HG03060 (cell line): ENCODE measurements around the gene PIEZO2.
A peak's percentile ranks its signal among the peaks of the same experiment; 100 is the strongest.
"Not testable (repeated sequence)": the region's sequence is repeated elsewhere in the genome, so short reads cannot be mapped to it uniquely, and the experiment has no call there.

Experiments
- ATAC-seq: cut with Tn5 transposase; IDR thresholded peaks from one replicate; pipeline ENCODE4 v1.9.1; 2021; ENCODE audit warnings: low read depth, moderate number of reproducible peaks; ENCODE audit not compliant: unreplicated experiment

PIEZO2 gene

GRCh38 chr18:10669441-10670100 lies 479.8 kb downstream of the PIEZO2 start:
- no peak for ATAC-seq

- ATAC-seq = no peak
These were observed 485.6 kb downstream of the PIEZO2 start for GRCh38 chr18:10663750-10664149.

DNA sequence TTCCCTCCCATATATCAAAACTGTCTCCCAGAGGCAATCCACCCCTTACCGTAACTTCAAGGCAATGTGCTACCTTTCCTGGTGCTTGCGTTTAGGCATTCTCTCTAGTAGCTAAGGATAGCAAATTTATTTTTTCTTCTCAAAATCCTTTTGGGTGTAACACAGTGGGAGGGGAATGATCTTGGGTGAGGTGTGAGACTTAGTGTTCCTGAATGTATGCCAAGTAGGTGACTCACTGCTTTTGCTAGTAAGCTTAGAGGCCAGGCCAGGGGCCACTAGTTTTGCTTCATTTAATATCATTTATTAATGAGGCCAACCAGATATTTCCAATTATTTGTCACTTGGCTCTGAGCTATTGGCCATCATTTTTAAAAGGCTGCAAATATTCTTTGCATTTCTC lies 488.1 kb downstream of the PIEZO2 start:
- no peak for ATAC-seq

GRCh38 chr18:10660179-10660884 lies 489.0 kb downstream of the PIEZO2 start:
- ATAC-seq = no peak

- no peak for ATAC-seq
These were observed 489.8 kb downstream of the PIEZO2 start for GRCh38 chr18:10659594-10659993.

GRCh38 chr18:10659000-10659399 lies 490.4 kb downstream of the PIEZO2 start:
- no peak for ATAC-seq

DNA sequence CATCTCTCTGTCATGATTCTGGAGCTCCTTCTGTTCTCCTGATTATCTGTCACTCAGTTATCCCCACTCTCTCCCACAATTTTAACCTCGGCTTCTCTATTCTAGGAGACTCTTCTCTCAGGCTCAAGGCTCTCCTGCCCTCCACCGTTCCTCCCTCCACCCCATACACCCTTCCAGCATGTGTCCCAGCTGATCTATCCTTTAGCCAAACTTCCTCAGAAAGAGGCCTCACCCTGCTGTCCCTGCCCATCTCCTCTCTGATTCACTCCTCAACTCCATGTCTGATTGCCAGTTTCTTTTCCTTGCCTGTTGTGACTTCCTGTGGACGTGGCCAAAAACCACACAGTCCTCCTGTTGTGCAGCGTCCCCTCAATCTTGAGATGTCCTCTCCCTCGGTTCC lies 505.4 kb downstream of the PIEZO2 start:
- ATAC-seq = not testable (repeated sequence)

- ATAC-seq = not testable (repeated sequence)
These were observed 506.3 kb downstream of the PIEZO2 start for GRCh38 chr18:10642915-10643524.

DNA sequence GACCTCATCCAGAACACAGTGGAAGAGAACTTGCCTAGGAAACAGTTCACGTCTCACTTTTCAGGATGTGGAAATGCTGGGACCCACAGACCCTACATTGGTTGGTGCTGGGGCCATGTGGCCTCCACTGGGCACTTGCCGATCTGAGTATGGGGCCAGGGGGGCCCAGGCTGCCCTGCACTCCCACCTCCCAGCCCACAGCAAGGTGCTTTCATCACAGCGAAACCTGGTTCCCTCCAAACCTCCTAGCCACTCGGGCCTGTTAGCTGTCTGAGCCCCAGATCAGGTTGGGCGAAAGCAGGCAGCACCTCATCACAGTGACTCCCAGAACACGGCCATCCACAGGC lies 510.9 kb downstream of the PIEZO2 start:
- ATAC-seq = not testable (repeated sequence)

DNA sequence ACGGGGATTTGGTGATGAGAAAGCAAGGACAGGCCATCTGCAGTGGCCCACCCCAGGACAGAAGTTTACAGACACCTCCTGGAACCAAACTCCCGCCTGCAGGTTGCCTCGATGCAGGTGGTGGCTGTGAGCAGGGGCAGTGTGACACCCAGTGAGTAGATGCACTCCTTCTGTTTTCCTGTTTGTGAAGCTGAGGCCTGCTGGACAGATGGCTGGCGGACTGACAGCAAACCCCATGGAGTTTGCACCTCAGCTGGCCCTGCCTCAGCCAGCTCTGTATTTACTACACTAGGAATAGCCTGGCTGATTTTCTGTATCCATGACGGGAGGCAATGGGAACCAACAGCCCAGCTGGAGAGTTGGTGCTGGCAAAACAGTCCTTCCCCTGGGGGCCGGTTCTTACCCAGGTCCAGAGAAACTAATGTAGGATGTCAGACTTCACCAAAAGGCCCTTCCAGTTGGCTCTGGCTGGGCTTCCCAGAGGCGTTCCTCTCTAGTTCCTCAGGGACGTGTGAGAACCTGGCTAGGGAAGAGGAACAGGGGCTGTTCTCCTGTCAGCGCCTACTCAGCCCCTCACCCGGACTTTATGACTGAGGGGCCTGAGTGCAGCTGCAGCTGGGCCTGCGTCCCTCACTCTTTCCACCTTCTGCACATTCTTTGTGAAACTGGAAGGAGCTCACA lies 511.4 kb downstream of the PIEZO2 start:
- ATAC-seq = not testable (repeated sequence)

- ATAC-seq = peak; percentile 92
These were observed 520.3 kb downstream of the PIEZO2 start for GRCh38 chr18:10629076-10629475.

- not testable (repeated sequence) for ATAC-seq
These were observed 522.7 kb downstream of the PIEZO2 start for GRCh38 chr18:10626606-10627213.

GRCh38 chr18:10623606-10624005 lies 525.8 kb downstream of the PIEZO2 start:
- not testable (repeated sequence) for ATAC-seq

- ATAC-seq = not testable (repeated sequence)
These were observed 526.4 kb downstream of the PIEZO2 start for GRCh38 chr18:10622982-10623381.

GRCh38 chr18:10620670-10621329 lies 528.6 kb downstream of the PIEZO2 start:
- ATAC-seq = not testable (repeated sequence)
